ENCODE measurements around the gene PNPLA2.

Gene PNPLA2

DNA sequence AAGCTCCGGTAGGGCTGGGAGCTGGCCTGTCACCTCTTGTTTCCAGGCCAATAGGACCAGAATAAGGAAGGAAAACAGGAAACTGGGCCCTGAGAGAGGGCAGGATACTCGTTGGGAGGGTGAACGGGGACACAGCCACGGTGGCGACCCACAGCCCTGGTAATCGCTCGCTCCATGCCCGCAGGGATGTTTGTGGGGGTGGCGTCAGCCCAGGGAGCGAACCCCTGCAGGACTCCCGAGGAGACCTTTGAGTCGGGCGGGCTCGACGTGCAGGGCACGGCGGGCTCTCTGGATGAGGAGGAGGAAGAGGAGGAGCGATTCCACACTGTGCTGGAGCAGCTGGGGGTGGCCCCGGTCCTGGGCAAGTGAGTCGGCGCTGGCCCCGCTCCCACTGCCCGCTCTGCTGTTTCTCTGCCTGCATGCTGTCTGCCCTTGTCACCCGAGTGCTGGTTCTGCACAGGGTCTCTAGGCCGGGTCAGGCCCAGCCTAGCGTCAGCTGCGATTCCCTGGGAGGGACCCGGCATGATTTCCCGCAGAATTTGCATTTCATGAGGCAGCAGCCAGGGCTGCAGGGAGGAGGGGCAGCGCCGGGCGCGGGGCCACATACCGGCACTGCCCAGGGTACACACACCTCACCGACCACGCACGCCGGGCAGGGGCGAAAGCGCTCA, 10.6 kb downstream of the PNPLA2 start:
- in situ Hi-C loops (cut with MboI; ENCODE audit: low sequenced_read_pairs): no loop called here

DNA sequence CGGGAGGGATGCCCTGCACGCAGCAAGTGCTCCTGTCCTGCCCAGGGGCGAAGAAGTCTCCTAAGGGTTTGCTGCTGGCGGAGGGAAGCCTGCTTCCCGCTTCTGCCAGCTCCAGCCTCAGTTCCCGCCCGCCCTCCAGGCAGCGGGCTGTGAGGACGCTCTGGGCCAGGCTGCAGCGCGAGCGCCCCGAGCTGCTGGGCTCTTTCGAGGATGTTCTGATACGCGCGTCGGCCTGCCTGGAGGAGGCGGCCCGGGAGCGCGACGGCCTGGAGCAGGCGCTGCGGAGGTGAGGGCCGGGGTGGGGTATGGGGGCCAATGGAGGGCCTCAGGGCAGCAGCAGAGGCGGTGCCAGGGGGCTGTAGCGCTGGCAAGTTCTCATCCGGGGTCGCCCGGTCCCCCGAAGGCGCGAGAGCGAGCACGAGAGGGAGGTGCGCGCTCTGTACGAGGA, 11.2 kb downstream of the PNPLA2 start:
- in situ Hi-C loops (cut with MboI; ENCODE audit: low sequenced_read_pairs): no loop called here

GRCh38 chr11:830295-831117, 11.8 kb downstream of the PNPLA2 start:
- in situ Hi-C loops (cut with MboI; ENCODE audit: low sequenced_read_pairs): no loop called here

DNA sequence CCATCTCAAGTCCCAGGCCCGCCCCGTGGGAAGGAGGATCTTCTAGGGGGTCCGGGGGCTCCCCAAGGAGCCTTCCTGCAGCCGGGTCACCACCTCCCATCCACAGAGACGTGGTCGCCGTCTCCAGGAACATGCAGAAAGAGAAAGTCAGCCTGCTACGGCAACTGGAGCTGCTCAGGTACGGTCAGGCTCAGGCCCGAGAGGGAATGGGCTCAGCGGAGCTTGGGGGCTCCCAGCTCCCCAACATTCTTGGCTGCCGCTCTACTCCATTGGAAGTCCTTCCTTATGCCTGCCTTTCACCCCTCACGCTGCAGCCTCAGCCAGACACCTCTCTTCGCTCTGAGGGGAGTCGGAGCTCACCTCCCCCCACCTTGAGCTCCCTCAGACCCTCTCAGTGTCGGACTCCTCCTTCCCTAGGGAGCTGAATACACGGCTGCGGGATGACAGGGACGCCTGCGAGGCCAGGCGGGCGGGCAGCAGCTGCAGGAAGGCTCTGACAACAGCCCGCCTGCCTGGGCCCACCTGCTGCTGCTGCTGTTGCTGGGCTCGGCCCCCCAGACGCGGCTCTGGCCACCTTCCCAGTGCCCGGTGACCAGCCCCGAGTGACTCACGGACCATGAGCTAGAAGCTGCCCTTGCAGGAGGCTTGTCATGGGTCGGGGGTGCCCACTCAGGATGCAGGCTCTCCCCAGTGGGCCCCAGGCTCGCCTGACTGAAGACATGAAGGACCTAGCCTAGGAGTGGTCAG, 12.6 kb downstream of the PNPLA2 start:
- in situ Hi-C loops (cut with MboI; ENCODE audit: low sequenced_read_pairs): no loop called here

- in situ Hi-C loops (cut with MboI; ENCODE audit: low sequenced_read_pairs): no loop called here
These were observed 13.3 kb downstream of the PNPLA2 start for GRCh38 chr11:831961-832528.

- in situ Hi-C loops (cut with MboI; ENCODE audit: low sequenced_read_pairs): no loop called here
These were observed 13.9 kb downstream of the PNPLA2 start, which contains the start of gene CD151 for GRCh38 chr11:832529-833113. CD151 (plus strand) TSS chr11:832952; CDS start chr11:836070, 3,118 bp downstream.

DNA sequence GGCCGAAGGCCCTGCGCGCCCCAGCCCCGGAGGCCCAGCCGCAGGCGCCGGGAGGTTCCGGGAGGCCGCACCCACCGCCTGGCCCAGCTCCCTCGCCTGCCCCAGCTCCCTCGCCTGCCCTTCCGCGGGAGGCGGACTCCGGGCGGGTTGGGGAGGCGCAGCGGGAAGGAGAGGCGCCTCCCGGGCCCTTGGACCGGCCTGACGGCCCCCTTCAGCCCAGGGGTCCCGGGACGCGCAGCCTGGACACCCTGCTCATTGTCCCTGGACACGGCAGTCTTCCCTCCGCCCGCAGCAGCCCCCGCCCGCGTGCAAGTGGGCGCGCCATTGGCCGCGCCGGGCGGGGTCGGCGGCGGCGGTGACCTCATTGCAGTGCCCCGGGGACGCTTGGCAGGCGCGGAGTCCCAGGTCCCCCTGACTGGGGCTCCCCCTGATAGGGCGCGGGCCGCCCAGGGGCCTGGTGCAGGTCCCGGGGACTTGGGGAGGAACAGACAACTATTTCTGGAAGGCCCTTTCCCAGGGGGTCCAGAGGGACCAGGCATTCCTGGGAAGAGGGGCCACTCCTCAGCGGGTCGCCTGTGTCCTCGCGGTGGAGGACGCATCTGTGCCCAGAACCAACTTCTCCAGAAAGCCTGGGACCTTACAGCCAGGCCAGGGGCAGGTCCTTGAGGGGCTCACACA, 14.5 kb downstream of the PNPLA2 start:
- in situ Hi-C loops (cut with MboI; ENCODE audit: low sequenced_read_pairs): no loop called here

DNA sequence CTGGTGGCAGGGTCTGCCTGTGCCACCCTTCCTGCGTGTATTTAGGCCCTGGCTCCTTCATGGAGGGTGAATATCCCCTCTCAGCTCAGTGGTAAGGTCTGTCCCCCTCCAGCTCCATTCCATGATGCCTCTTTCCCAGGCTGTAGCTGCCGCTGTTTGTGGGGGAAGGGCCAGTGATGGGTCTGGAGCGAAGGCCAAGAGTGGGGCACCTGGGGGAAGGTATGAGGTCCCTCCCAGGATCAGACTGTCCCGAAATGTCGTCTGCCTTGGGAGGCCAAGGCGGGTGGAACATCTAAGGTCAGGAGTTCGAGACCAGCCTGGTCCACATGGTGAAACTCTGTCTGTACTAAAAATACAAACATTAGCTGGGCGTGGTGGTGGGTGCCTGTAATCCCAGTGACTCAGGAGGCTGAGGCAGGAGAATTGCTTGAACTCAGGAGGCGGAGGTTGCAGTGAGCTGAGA, 15.2 kb downstream of the PNPLA2 start:
- in situ Hi-C loops (cut with MboI; ENCODE audit: low sequenced_read_pairs): no loop called here

DNA sequence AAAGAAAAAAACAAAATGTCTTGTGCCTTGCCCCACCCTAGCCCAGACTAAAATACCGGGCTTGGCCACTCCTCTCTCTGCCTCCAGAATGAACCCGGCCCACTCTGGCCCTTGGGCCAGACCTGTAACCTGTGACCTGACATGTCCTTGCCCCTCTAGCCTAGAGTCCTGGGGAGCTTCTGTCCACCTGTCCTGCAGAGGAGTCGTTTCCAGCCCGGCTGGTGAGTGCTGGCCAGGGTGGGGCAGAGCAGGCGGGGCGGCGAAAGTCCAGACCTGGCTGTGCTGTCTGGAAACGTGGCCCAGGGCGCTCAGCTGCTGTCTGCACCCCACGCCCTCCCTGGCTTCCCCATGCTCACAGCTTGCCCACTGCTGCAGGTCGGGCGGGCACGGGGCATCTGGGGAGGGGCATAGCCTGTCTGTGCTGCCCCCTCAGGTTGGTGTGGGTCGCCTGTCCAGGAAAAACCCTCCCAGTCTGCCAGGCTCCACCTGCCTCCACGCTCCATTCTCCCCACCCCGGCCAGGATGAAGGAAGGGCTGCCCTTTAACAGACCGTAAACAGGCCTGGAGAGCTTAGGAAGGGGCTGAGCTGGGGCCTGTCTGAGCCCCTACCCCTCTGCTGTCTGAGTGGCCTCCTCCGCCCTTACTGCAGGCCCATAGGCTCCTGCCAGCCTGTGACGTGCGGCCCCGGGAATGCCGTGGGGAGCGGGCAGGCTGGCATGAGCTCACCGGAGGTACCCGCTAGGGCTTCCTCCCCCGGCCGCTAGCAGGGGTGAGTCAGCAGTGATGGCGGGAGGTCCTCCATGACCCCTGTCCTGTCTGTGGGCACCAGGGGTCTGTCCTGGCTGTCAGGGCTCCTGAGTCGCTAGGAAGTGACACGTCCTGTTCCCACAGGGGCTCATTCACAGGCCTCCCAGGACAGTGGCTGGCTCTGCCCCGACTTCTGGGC, 15.9 kb downstream of the PNPLA2 start:
- in situ Hi-C loops (cut with MboI; ENCODE audit: low sequenced_read_pairs): no loop called here

DNA sequence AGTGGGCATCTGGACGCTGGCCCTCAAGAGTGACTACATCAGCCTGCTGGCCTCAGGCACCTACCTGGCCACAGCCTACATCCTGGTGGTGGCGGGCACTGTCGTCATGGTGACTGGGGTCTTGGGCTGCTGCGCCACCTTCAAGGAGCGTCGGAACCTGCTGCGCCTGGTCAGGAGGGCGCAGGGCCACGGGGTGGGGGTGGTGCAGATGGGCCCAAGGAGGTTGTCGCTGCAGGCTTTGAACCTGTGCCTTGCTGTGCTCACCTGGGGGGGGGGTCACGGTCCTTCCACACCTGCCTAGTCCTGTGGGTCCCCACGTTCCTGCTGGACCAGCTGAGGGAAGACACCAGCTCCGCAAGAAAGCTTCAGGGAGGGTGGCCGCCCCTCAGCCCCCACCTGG, 17.6 kb downstream of the PNPLA2 start:
- in situ Hi-C loops (cut with MboI; ENCODE audit: low sequenced_read_pairs): no loop called here

GRCh38 chr11:836700-837099, 18.0 kb downstream of the PNPLA2 start:
- in situ Hi-C loops (cut with MboI; ENCODE audit: low sequenced_read_pairs): no loop called here

GRCh38 chr11:837189-837989, 18.7 kb downstream of the PNPLA2 start:
- in situ Hi-C loops (cut with MboI; ENCODE audit: low sequenced_read_pairs): no loop called here

DNA sequence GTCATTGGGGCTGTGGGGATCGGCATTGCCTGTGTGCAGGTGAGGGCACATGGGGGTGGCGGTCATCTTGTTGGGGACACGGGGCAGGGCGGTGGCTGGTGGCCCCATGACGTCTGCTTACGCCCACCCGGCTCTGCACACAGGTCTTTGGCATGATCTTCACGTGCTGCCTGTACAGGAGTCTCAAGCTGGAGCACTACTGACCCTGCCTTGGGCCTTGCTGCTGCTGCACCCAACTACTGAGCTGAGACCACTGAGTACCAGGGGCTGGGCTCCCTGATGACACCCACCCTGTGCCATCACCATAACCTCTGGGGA, 19.2 kb downstream of the PNPLA2 start:
- in situ Hi-C loops (cut with MboI; ENCODE audit: low sequenced_read_pairs): no loop called here

- in situ Hi-C loops (cut with MboI; ENCODE audit: low sequenced_read_pairs): no loop called here
These were observed 19.9 kb downstream of the PNPLA2 start for GRCh38 chr11:838441-839279.

DNA sequence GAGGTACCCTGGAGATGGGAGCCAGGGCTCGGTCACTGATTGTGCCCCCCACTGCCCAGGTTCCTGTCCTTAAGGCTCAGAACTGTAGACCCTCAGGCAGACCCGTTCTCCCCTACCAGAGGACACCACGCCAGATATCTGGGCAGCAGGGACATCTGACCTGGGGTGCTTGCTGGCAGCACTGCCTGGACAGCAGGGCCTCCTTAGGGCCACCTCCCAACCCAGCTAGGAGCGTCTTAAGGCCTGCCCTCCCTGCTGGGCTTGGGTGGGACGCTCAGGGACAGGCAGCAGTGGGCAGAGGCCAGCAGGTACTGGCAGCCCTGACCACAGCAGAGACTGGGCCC, 20.5 kb downstream of the PNPLA2 start:
- in situ Hi-C loops (cut with MboI; ENCODE audit: low sequenced_read_pairs): no loop called here

GRCh38 chr11:839875-840617, 21.3 kb downstream of the PNPLA2 start:
- in situ Hi-C loops (cut with MboI; ENCODE audit: low sequenced_read_pairs): no loop called here

- in situ Hi-C loops (cut with MboI; ENCODE audit: low sequenced_read_pairs): no loop called here
These were observed 23.3 kb downstream of the PNPLA2 start for GRCh38 chr11:841981-842369.
